Hematopoietic multipotent progenitor cell treated with erythropoietin and hydrocortisone succinate and interleukin-3 and kit ligand, for 15 days (in vitro differentiated cells): ENCODE measurements around the gene ZNF711.
A peak's percentile ranks its signal among the peaks of the same experiment; 100 is the strongest.
"Not testable (repeated sequence)": the region's sequence is repeated elsewhere in the genome, so short reads cannot be mapped to it uniquely, and the experiment has no call there.

ENCODE experiments used
- DNase-seq: peaks from one replicate; pipeline ENCODE4 v3.0.0-alpha.2; 2015; ENCODE audit warnings: low spot score

Gene ZNF711

DNA sequence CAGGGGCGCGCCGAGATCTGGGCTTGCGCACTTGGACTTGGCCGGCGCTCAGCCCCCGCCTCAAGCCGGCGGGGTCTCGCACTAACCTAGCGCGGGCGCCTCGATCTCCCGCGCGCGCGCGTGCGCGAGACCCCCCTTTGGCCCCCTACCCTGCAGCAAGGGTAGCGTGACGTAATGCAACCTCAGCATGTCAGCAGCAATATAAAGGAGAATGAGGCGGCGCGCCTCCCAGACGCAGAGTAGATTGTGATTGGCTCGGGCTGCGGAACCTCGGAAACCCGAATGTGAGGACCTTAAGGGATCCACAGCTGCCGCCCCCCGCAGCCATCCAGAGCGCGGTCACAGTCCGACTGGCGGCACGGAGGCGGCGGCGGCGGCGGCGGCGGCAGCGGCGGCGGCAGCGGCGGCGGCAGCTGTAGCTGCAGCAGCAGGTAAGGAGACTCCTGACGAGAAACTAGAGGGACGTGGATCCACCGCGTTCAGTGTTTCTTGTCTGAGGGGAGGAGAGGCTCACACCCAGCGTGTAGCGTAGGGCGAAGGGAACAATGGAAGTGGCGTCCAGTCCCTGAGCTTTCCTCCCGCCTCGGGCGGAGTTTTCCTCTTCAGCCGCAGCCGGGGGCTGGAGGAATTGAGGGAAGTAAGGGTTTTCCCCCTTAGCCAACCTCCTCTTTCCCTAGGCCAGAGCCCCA is at the start of gene ZNF711, which contains the start of gene SATL1:
ZNF711 (plus strand) TSS at position 231 of the 689 bp plus-strand sequence. CDS start 3,582 bp downstream, outside the sequence.
SATL1 (minus strand) TSS at position 19 of the 689 bp plus-strand sequence. CDS start 134,811 bp downstream, outside the sequence.
- DNase-seq: peak; percentile 1

DNA sequence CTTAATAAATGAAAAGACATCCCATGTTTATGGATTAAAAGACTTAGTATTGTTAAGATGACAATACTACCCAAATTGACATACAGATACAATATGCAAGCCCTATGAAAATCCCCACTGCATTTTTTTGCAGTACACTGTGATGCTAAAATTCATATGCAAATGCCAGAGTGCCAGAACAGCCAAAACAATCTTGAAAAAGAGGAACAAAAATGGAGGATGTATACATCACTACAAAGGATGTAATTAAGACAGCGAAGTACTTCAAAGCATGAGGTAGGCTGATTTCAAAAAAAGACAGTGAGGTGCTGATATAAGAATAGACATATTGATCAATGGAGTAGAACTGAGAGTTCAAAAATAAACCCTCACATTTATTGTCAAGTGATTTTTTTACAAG is 47.5 kb upstream of the ZNF711 start:
- DNase-seq: no peak

DNA sequence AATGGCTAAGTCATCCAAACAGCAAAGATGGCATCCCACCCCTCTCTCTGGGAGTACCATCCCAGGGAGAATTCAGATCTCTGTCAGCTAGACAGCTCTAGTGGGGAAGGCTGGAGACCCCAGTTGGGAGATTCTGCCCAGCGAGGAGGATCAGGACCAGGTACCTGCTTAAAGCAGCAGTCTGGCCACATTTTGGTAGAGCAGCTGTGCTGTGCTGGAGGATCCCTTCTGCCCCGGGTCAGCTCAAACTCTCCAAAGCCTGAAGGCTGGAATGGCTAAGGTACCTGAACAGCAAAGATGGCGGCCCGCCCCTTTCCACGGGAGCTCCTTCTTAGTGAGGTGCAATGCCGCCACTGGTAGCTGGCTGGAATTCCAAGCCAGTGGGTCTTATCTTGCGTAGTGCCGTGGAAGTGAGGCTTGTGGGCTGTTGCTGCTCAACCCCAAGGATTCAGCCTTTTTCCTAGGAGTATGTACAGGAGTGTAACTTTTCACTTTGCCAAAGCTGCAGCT is 40.3 kb upstream of the ZNF711 start:
- DNase-seq: no peak

DNA sequence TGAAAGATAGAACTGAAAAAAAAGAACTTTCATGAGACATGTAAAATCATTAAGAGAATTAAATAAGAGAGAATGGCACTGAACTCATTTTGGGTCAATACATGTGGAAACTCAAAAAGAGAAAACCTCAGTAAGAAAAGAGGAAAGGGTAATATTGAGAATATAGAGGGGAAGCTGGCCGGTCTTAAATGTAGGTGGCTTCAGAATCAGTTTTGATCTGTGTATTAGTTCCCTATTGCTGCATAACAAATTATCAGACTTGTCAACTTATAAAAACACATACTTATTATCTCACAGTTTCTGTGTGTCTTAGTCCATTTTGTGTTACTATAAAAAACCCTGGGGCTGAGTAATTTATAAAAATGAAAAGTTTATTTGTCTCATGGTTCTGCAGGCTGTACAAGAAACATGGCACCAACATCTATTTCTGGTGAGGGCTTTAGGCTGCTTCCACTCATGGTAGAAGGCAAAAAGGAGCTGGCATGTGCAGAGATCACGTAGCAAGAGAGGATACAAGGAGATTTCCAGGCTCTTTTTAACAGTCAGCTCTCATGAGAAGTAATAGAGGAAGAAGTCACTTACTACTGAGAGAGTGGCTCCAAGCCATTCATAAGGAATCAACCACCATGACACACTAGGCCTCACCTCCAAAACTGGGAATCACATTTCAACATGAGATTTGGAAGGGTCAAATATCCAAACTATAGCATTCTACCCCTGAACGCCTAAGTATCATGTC is 29.8 kb upstream of the ZNF711 start:
- no peak for DNase-seq

DNA sequence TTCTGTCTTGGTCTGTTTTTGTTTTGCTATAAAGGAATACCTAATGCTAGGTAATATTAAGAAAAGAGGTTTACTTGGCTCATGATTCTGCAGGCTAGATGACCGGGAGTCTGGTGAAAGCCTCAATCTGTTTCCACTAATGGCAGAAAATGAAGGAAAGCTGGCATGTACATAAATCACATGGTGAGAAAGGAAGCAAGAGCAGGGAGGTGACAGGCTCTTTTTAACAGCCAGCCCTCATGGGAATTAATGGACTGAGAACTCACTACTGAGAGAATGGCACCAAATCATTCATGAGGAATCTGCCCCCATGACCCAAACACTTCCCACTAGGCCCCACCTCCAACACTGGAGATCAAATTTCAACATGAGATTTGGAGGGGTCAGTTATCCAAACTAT is 27.8 kb upstream of the ZNF711 start:
- no peak for DNase-seq

DNA sequence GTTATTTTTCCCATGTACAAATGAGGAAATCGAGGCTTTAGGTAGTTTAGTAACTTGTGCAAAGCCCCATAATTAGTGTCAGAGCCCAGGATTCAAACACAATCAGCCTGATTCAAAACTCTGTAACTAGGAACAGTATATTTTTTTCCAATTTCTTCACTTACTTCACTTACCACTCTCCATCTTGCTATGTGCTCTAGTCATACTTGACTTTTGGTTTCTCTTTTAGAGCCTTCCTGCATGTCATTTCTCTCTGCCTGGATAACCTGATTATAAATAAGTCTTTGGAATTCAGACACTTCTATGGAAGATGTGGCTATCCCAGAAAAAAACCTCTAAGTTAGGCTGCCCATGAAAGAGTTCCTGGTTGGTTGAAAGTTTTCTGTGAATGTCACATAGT is 22.4 kb upstream of the ZNF711 start:
- DNase-seq: no peak

DNA sequence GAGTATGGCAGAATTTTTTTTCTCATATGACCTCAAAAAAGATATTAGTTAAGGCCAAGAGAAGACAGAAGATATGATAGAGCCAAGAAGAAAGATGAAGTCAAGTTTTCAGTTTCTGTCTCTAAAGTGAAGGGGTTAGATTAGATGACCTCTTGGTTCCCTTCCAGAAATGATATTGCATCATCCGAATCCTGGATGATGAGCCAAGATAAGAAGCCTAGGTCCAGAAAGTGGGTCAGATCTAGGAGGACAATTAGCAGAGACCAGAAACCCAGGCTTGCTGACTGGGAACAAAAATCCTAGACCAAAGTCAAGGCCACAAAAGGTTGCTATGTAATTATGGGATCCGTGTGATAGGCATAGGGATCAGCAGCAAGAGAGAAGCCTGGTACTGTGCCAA is 20.4 kb upstream of the ZNF711 start:
- DNase-seq: no peak

DNA sequence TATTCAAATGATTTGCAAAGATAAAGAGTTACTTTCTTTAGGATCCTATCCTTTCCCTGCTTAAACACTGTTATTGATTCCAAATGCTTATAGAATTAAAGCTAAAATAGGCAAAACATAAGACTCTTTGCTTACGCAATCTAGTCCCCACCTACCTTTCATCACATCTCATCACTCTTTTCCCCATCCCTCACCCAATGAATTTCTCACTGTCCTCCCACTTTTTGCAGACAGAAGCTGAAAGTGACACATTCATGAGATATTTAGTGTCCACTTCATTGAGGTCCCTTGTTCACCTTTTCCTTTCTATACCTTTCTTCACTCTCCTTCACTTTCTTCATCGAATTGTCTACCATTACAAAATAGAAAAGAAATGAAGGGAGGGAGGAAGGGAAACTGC is 636 bp upstream of the ZNF711 start:
- DNase-seq: no peak

DNA sequence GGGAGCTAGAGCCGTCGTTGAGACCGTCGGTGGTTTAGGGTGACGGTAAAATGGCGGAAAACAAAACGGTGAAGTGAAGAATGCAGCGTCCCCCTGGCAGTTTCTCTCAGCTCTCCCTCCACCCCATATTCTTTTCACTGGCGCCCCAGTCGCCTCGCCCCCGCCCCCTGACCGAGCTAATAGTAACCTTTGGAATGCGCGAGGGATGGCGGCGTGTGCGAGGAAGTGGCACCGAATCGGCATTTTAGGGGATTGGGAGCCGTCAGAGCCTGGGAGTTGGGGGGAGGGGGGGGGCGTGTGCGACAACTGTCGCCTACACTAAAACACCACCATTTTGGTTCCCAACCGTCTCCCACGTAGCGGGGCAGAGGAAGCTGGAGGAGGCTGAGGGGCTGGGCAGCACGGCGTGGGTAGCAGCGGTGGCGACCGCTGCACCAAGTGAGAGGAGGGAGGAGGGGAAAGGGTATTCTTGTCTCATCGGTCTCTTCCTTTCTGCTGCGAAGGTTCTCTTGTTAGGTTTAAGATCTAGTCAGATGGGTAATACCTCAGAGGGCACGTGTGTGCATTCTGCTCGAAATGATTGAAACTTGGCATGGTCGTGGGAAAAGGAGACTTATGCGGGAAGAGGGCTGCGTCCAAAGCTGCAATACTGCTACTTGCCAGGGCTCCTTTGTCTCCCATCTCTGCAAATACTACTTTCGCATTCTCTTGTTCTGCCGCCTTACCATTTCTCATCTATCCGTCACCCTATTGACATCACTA is 840 bp downstream of the ZNF711 start:
- no peak for DNase-seq

DNA sequence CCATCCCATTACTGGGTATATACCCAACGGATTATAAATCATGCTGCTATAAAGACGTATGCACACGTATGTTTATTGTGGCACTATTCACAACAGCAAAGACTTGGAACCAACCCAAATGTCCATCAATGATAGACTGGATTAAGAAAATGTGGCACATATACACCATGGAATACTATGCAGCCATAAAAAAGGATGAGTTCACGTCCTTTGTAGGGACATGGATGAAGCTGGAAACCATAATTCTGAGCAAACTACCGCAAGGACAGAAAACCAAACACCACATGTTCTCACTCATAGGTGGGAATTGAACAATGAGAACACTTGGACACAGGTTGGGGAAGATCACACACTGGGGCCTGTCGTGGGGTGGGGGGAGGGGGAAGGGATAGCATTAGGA is 41.5 kb downstream of the ZNF711 start:
- DNase-seq: not testable (repeated sequence)

DNA sequence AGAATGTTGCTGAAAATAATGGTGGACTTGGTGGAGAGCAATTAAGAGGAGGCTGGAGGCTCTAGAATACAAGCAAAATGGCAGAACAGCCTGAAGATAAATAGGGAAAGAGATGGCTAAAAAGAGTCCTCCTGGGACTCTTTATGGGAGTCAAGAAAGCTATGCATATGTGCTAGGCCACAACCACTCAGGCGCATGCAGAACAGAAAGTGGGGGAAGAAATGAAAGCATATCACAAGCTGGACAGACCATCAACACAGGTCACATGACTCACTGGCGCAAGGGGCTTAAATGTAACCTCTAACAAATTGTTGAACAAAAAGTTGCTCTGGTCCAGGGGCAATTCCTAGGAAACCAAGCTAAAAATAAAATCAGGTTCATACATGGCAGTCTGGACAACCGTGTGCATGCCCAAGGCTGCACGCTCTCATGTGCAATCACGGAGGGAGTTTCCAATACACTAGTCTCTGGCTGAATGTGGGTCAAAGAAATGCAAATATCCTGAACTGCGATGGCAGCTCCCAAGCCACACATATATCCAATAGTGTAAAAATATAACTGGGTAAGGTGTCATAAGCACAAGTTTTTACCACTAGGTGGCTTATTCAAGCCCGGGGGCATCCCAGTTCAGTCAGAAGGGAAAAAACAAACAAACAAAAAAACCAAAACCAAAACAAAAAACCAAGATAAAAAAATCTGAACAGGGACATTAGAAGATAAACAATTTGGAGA is 45.4 kb downstream of the ZNF711 start:
- DNase-seq: no peak

DNA sequence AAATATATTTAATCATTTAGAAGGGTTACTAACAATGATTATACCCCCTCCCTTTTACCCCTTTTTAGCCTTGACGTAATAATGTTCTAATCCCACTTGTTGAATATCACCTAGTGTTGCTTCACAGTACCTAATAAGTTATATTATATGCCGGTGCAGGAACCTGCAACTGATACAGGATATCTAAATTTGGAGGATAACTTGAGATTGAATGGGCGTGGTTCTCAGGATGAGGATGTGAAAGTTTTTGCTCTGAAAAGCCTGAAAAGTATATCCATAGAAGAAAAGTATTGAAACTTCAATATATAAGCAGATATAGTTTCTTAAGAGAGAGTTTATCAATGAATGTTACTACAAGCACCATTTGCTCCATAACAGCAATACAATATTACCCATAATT is 59.8 kb downstream of the ZNF711 start:
- DNase-seq: no peak

DNA sequence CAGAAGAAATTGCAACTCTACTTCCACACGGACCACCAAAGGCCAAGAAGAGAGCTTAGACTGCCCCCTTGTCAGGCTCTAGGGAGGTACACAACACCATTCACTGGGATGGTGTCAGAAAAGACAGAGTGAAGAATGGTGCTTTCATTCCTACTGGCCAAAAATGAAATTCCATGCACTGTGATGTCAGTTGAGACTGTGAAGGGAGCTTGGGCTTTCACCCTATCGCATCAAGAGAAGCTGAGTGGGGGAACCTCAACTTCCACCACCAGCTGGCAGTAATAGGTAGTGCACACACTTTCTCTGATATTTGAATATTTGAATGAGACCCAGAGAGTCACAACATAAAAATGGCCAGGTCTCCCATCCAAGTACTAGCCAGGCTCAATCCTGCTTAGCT is 65.9 kb downstream of the ZNF711 start:
- no peak for DNase-seq

DNA sequence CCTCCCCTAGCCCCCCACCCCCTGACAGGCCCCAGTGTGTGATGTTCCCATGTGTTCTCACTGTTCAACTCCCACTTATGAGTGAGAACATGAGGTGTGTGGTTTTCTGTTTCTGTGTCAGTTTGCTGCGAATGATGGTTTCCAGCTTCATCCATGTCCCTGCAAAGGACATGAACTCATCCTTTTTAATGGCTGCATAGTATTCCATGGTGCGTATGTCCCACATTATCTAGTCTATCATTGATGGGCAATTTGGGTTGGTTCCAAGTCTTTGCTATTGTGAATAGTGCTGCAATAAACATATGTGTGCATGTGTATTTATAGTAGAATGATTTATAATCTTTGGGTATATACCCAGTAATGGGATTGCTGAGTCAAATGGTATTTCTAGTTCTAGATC is 67.6 kb downstream of the ZNF711 start:
- not testable (repeated sequence) for DNase-seq
